ENCODE results near the gene PTRH1.
A peak's percentile ranks its signal among the peaks of the same experiment; 100 is the strongest.

Gene PTRH1

GRCh38 chr9:127716412-127716811 is 949 bp upstream of the PTRH1 start:
- no peak for DNase-seq

GRCh38 chr9:127714951-127715469 is 453 bp downstream of the PTRH1 start:
- no peak for DNase-seq

- DNase-seq: no peak
These were observed 1.3 kb downstream of the PTRH1 start for GRCh38 chr9:127714020-127714750.

- DNase-seq: no peak
These were observed 2.6 kb downstream of the PTRH1 start for GRCh38 chr9:127712867-127713266.

- DNase-seq: no peak
These were observed 3.1 kb downstream of the PTRH1 start for GRCh38 chr9:127712371-127712770.

GRCh38 chr9:127711831-127712274 is 3.6 kb downstream of the PTRH1 start:
- DNase-seq: no peak

GRCh38 chr9:127711226-127711701 is 4.2 kb downstream of the PTRH1 start:
- DNase-seq: no peak

- DNase-seq: no peak
These were observed 5.2 kb downstream of the PTRH1 start for GRCh38 chr9:127710204-127710783.

- no peak for DNase-seq
These were observed 6.4 kb downstream of the PTRH1 start for GRCh38 chr9:127708952-127709587.

- peak; percentile 45 for DNase-seq
These were observed 7.7 kb downstream of the PTRH1 start for GRCh38 chr9:127707766-127708165.

- DNase-seq: no peak
These were observed 8.6 kb downstream of the PTRH1 start, which contains the start of gene CFAP157 for GRCh38 chr9:127706836-127707241. Gene CFAP157 (plus strand): TSS chr9:127706988. CDS start chr9:127707032, 44 bp downstream.

- DNase-seq: no peak
These were observed 9.7 kb downstream of the PTRH1 start for GRCh38 chr9:127705577-127706379.

GRCh38 chr9:127703289-127703946 is 12.0 kb downstream of the PTRH1 start:
- no peak for DNase-seq

- DNase-seq: no peak
These were observed 14.7 kb downstream of the PTRH1 start for GRCh38 chr9:127700594-127701255.

- no peak for DNase-seq
These were observed 15.3 kb downstream of the PTRH1 start for GRCh38 chr9:127700140-127700539.

- DNase-seq: peak; percentile 90
These were observed 16.3 kb downstream of the PTRH1 start for GRCh38 chr9:127698985-127699670.

GRCh38 chr9:127698386-127698785 is 17.1 kb downstream of the PTRH1 start:
- DNase-seq: no peak

- no peak for DNase-seq
These were observed 17.9 kb downstream of the PTRH1 start for GRCh38 chr9:127697575-127697974.

GRCh38 chr9:127694890-127695720 is 20.4 kb downstream of the PTRH1 start:
- no peak for DNase-seq

GRCh38 chr9:127693697-127694096 is 21.8 kb downstream of the PTRH1 start:
- no peak for DNase-seq
